LNCAP (cell line): Measurements from ENCODE around the gene LIPM.

Experiments
- CTCF ChIP-seq: fragments of 450-650 bp; IDR thresholded peaks from 2 replicates; pipeline ENCODE4 v1.5.1; 2017; ENCODE audit warnings: mild to moderate bottlenecking

LIPM gene

GRCh38 chr10:88857831-88858230, 55.3 kb downstream of the LIPM start:
- TF ChIP-seq CTCF = no peak

- TF ChIP-seq CTCF = no peak
Observed at GRCh38 chr10:88858491-88858890, 56.0 kb downstream of the LIPM start.

- TF ChIP-seq CTCF = no peak
Observed at GRCh38 chr10:88861036-88861435, 58.5 kb downstream of the LIPM start.

GRCh38 chr10:88865281-88865876, 62.8 kb downstream of the LIPM start:
- TF ChIP-seq CTCF = 0 out of 2 replicates have a peak, but pooled peaks have one; percentile 20

GRCh38 chr10:88866454-88866853, 63.9 kb downstream of the LIPM start:
- no peak for TF ChIP-seq CTCF

GRCh38 chr10:88870089-88870488, 67.6 kb downstream of the LIPM start:
- no peak for TF ChIP-seq CTCF
